Psoas muscle (tissue), 8 donors: ENCODE measurements around the gene ATP8B1. TPM values are rescaled to one million over a fixed set of nuclear protein-coding genes. Genes with fewer than 3 reads are reported as not detected.

Experiments used
- ATAC-seq, 4 donors: fragments of 200-7000 bp; cut with Tn5 transposase; one replicate each; pipeline ENCODE4 v1.9.1; 2020; ENCODE audit warnings: moderate library complexity in 3 of 4, mild to moderate bottlenecking in 2 of 4
- DNase-seq, 2 donors: peaks; one replicate each; pipeline ENCODE4 v3.0.0-alpha.2; 2020
- H3K27ac ChIP-seq: fragments of 200-600 bp; one replicate; pipeline ENCODE4 v1.8.0; 2022
- H3K27me3 ChIP-seq, 3 donors: fragments of 200-600 bp in 1 of 3; one replicate each; pipeline versions ENCODE4 v1.6.1 to v1.8.0; 2013 to 2022; ENCODE audit warnings: low read length in 2 of 3, mild to moderate bottlenecking in 2 of 3, moderate library complexity in 1 of 3; ENCODE audit not compliant: insufficient read depth in 3 of 3
- H3K36me3 ChIP-seq, 2 donors: fragments of 200-600 bp in 1 of 2; one replicate each; pipeline versions ENCODE4 v1.6.1 to v1.8.0; 2013 to 2022; ENCODE audit warnings: low read depth in 1 of 2, mild to moderate bottlenecking in 1 of 2, moderate library complexity in 1 of 2; ENCODE audit not compliant: insufficient read depth in 1 of 2
- H3K4me1 ChIP-seq: fragments of 200-600 bp; one replicate; pipeline ENCODE4 v1.8.0; 2022
- H3K4me3 ChIP-seq: fragments of 200-600 bp; one replicate; pipeline ENCODE4 v1.8.0; 2022; ENCODE audit warnings: mild to moderate bottlenecking
- H3K9me3 ChIP-seq: fragments of 200-600 bp; one replicate; pipeline ENCODE4 v1.8.0; 2022
- CTCF ChIP-seq: fragments of 200-600 bp; IDR thresholded peaks from one replicate; pipeline ENCODE4 v1.8.0; 2022; ENCODE audit warnings: antibody characterized with exemption
- WGBS, 3 donors: extraction: QIAGEN DNeasy Blood & Tissue Kit; methylation state at CpG; one replicate each; pipeline versions ENCODE4 v1.1.6 to v1.1.7; 2013; 5-methylcytosine and 5-hydroxymethylcytosine counted together
- intact Hi-C, 2 donors: fragments of 100-400 bp; cut with DNase I; formaldehyde crosslinking; loops; one replicate each; pipeline versions ENCODE4 v1.11.0 to v1.14.2; 2022
- polyA plus RNA-seq, 3 donors: library from polyadenylated mRNA; stranded (reverse); fragments of 200-250 nt; gene quantifications; one replicate each; pipeline ENCODE4 v1.2.3, GENCODE V29; 2013
- total RNA-seq, 4 donors: library from RNA; stranded (reverse); fragmentation: NEBNext Ultra II Directional in 2 of 4; extraction: Animal tissue kit (Norgen Biotek cat#: 25700) in 2 of 4; gene quantifications; one replicate each; pipeline versions ENCODE4 v1.2.1 to v1.2.4, GENCODE V29; 2021 to 2023
- donor health status: healthy with polysubstance abuse.
- donor health status: DM: no; HTN: no; CAD: no; lungs with moderate emphysema.
- donor health status: Bipolar disorder and iron deficiency.
- donor health status: healthy.
- donor health status: DM: yes; HTN: yes; CAD: no.
- donor health status: DM: no; HTN: no; CAD: no.
- donor health status: DM: no; HTN: no; CAD: no.
- donor health status: DM: yes; HTN: yes; CAD: no.

ATP8B1 gene
- total and polyA plus RNA-seq, 7 donors, result 0.45 to 2.5 (median 1.2) TPM

GRCh38 chr18:57660961-57661360 lies 142.2 kb downstream of the ATP8B1 start:
- Histone ChIP-seq H3K27ac (no peak overlapping the region), H3K4me3 (no peak overlapping the region), H3K36me3 (peaks cover 0 to 31% of the 10 kb centered on the region in 2 donors), H3K27me3 (no peaks in the 10 kb centered on the region), H3K9me3 (peaks cover 2% of the 10 kb centered on the region), H3K4me1 (no peaks in the 10 kb centered on the region)
- intact Hi-C loops, result no loop called here
- ATAC-seq (no peak), DNase-seq (no peak)
- no peak for TF ChIP-seq CTCF
- 85 to 87% (median 86%) methylated on average over 11 of the region's 11 CpGs for WGBS, 3 donors

GRCh38 chr18:57659460-57660102 lies 143.5 kb downstream of the ATP8B1 start:
- DNase-seq (no peak), ATAC-seq (no peak)
- no peaks in the 10 kb centered on the region for H3K27me3 ChIP-seq
- no peak overlapping the region for H3K4me3 ChIP-seq
- no peak for TF ChIP-seq CTCF
- WGBS, 3 donors, result 83 to 88% (median 87%) methylated on average over 11 of the region's 11 CpGs
- peaks cover 0 to 37% of the 10 kb centered on the region in 2 donors for H3K36me3 ChIP-seq
- no peaks in the 10 kb centered on the region for H3K4me1 ChIP-seq
- H3K9me3 ChIP-seq, result peaks cover 11% of the 10 kb centered on the region
- intact Hi-C loops, result no loop called here
- H3K27ac ChIP-seq, result no peak overlapping the region

GRCh38 chr18:57657542-57657941 lies 145.6 kb downstream of the ATP8B1 start:
- TF ChIP-seq CTCF, result no peak
- peaks cover 11% of the 10 kb centered on the region for H3K9me3 ChIP-seq
- 60 to 78% (median 71%) methylated on average over 2 of the region's 2 CpGs for WGBS, 3 donors
- H3K4me1 ChIP-seq, result no peaks in the 10 kb centered on the region
- no peak overlapping the region for H3K27ac ChIP-seq
- intact Hi-C loops, result no loop called here
- no peak overlapping the region for H3K4me3 ChIP-seq
- H3K36me3 ChIP-seq, result peaks cover 0 to 51% of the 10 kb centered on the region in 2 donors
- DNase-seq (no peak), ATAC-seq (no peak)
- H3K27me3 ChIP-seq, result no peaks in the 10 kb centered on the region

GRCh38 chr18:57655740-57656139 lies 147.4 kb downstream of the ATP8B1 start:
- WGBS, 3 donors, result 92 to 100% (median 95%) methylated on average over 2 of the region's 2 CpGs
- no peak for ATAC-seq
- H3K27ac ChIP-seq, result no peak overlapping the region
- peaks cover 0 to 48% of the 10 kb centered on the region in 2 donors for H3K36me3 ChIP-seq
- H3K9me3 ChIP-seq, result peaks cover 11% of the 10 kb centered on the region
- no peaks in the 10 kb centered on the region for H3K4me1 ChIP-seq
- H3K4me3 ChIP-seq, result no peak overlapping the region
- H3K27me3 ChIP-seq, result no peaks in the 10 kb centered on the region
- DNase-seq, result no peak
- TF ChIP-seq CTCF, result no peak
- intact Hi-C loops, result no loop called here

- DNase-seq, result no peak
- TF ChIP-seq CTCF, result no peak
- Histone ChIP-seq H3K4me3 (no peak overlapping the region), H3K36me3 (peaks cover 0 to 41% of the 10 kb centered on the region in 2 donors), H3K27me3 (no peaks in the 10 kb centered on the region), H3K27ac (no peak overlapping the region), H3K4me1 (no peaks in the 10 kb centered on the region), H3K9me3 (peaks cover 11% of the 10 kb centered on the region)
- intact Hi-C loops, result no loop called here
- ATAC-seq, result no peak
Observed at GRCh38 chr18:57651914-57652313, 151.2 kb downstream of the ATP8B1 start.
